GM12892 (cell line): Measurements from ENCODE around the gene LAIR1. TPM values are rescaled to one million over a fixed set of nuclear protein-coding genes. Genes with fewer than 3 reads are reported as not detected.

Experiments
- DNase-seq: peaks from one replicate; pipeline ENCODE4 v3.0.0; 2011; ENCODE audit not compliant: insufficient read length
- FAIRE-seq: peaks from 2 replicates; lab custom pipeline; 2011; peaks lifted over from hg19 to GRCh38; lab: Jason Lieb, UNC
- POLR2A ChIP-seq: IDR thresholded peaks from 2 replicates; pipeline ENCODE4 v1.6.1; 2011; ENCODE audit warnings: low read depth, low read length, control low read depth
- POLR2AphosphoS5 ChIP-seq: IDR thresholded peaks from 2 replicates; pipeline ENCODE4 v1.6.1; 2011; ENCODE audit warnings: low read depth, low read length, control low read depth
- TAF1 ChIP-seq: IDR thresholded peaks from 2 replicates; pipeline ENCODE4 v1.6.1; 2011; ENCODE audit warnings: low read depth, mild to moderate bottlenecking, control low read depth, low read length, borderline replicate concordance
- polyA plus RNA-seq: library from polyadenylated mRNA; unstranded; fragments of >200 nt; gene quantifications from one replicate; pipeline ENCODE4 v1.2.1, GENCODE V29; 2012; ENCODE audit warnings: missing spikeins, inconsistent platforms; ENCODE audit not compliant: missing spikeins

Gene LAIR1
- polyA plus RNA-seq, result 0.32 TPM

GRCh38 chr19:54364775-54365257 is at the start of gene LAIR1:
LAIR1 (minus strand) TSS chr19:54364931; CDS start chr19:54364804, 127 bp downstream.
- DNase-seq (no peak), FAIRE-seq (no peak)
- TF ChIP-seq POLR2AphosphoS5 (no peak), TAF1 (no peak), POLR2A (no peak)

GRCh38 chr19:54414156-54414555 is 49.4 kb upstream of the LAIR1 start:
- no peak for TF ChIP-seq POLR2A
- TF ChIP-seq POLR2AphosphoS5, result no peak
- TF ChIP-seq TAF1, result no peak
- DNase-seq (no peak), FAIRE-seq (no peak)

- no peak for TF ChIP-seq POLR2AphosphoS5
- no peak for TF ChIP-seq TAF1
- no peak for TF ChIP-seq POLR2A
- DNase-seq, result no peak
- no peak for FAIRE-seq
Measured at GRCh38 chr19:54412877-54413276, 48.1 kb upstream of the LAIR1 start.

DNA sequence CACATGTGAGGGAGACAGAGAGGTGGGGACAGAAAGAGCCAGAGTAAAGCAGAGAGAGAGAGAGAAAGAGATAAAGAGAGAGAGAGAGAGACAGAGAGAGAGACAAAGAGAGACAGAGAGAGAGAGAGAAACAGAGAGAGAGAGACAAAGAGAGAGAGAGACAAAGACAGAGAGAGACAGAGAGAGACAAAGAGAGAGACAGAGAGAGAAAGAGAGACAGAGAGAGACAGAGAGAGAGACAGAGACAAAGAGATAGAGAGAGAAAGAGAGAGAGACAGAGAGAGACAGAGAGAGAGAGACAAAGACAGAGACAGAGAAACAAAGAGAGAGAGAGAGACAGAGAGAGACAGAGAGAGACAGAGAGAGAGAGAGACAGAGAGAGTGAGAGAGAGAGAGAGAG is 46.3 kb upstream of the LAIR1 start:
- FAIRE-seq, result no peak
- TF ChIP-seq POLR2AphosphoS5, result no peak
- no peak for TF ChIP-seq POLR2A
- TF ChIP-seq TAF1, result no peak
- DNase-seq, result no peak

GRCh38 chr19:54408456-54409026 is 43.8 kb upstream of the LAIR1 start:
- TF ChIP-seq TAF1 (no peak), POLR2A (no peak), POLR2AphosphoS5 (no peak)
- FAIRE-seq, result no peak
- DNase-seq, result no peak

- no peak for TF ChIP-seq TAF1
- DNase-seq, result no peak
- no peak for FAIRE-seq
Measured at GRCh38 chr19:54407780-54408179, 43.0 kb upstream of the LAIR1 start.

DNA sequence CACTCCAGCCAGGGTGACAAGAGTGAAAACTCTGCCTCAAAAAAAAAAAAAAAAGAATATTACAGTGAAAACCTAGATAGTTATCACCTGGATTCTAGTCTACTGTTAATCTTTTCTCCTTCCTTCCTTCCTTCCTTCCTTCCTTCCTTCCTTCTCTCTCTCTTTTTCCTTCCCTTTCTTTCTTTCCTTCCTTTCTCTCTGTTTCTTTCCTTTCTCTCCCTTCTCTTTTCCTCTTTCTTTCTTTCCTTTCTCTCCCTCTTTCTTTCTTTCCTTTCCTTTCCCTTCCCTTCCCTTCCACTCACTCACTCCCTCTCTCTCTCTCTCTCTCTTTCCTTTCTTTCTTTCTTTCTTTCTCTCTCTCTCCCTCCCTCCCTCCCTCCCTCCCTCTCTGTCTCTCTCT is 40.9 kb upstream of the LAIR1 start:
- no peak for TF ChIP-seq POLR2AphosphoS5
- DNase-seq (no peak), FAIRE-seq (no peak)

DNA sequence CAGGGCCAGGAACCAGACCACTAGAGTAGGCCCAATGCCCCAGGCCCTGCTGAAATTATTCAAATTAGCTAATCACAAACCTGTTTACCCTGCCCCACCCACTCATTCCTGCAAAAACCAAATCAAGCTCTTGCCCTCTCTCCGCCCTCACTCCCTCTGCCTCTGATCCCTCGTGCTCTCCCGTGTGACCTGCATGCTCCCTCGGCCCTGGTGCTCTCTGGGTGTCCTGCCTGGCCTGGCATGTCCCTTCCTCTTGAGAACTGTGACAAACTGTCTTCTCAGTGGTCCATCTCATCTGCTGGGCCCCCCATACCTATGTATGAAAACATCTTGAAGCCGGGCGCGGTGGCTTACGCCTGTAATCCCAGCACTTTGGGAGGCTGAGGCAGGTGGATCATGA is 38.3 kb upstream of the LAIR1 start:
- DNase-seq (no peak), FAIRE-seq (no peak)
- no peak for TF ChIP-seq POLR2AphosphoS5
- TF ChIP-seq TAF1, result no peak
- TF ChIP-seq POLR2A, result no peak

DNA sequence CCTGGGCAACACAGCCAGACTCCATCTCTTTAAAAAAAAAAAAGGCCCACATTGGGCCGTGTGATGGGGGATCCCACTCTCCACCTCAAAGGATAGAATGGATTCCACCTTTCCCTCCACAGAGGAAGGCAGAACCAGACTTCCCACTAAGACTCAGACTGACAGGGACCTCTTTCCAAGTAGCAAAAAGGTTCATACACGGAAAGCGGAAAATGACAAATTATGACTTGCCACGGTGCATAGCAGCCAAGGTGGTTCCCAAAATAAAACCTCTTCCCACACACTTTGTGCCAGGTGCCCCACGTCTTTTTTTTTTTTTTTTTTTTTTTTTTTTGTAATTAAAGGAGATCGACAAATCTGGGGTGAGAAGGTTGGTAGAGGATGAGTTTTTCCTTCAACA is 36.2 kb upstream of the LAIR1 start:
- no peak for DNase-seq
- no peak for TF ChIP-seq TAF1
- TF ChIP-seq POLR2A, result no peak
- TF ChIP-seq POLR2AphosphoS5, result no peak
- no peak for FAIRE-seq

DNA sequence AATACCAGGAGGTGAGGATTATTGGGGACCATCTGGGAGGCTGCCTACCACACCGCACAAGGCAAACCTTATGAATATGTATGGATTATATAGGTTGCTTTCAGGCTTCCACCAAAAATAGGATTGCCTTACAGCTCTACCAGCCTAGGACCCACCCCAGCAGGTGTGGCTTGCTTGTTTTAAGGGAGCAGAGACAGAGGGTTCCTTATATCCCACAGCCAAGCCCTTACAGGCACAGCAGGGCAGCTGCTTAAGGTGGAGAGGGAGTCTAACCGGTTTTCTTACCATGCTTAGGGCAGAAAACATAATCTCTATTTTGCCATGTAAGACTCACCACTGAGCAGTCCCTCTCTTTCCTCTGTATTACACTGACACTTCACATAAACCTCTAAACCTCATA is 34.5 kb upstream of the LAIR1 start:
- no peak for FAIRE-seq

DNA sequence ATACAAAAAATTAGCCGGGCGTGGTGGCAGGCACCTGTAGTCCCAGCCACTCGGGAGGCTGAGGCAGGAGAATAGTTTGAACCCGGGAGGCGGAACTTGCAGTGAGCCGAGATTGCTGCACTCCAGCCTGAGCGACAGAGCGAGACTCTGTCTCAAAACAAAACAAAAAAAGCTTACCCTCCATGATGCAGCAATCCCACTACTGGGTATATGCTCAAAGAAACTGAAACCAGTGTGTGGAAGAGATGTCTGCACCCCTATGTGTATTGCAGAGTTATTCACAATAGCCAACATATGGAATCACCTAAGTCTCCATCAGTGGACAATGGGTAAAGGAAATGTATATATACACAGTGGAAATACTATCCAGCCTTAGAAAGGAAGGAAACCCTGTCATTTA is 31.0 kb upstream of the LAIR1 start:
- DNase-seq (no peak), FAIRE-seq (no peak)
- no peak for TF ChIP-seq TAF1
- no peak for TF ChIP-seq POLR2A
- TF ChIP-seq POLR2AphosphoS5, result no peak

More for the DNA sequence above, 34.5 kb upstream of the LAIR1 start:
- no peak for TF ChIP-seq TAF1
- TF ChIP-seq POLR2A, result no peak
- TF ChIP-seq POLR2AphosphoS5, result no peak
- no peak for DNase-seq

GRCh38 chr19:54393381-54393780 is 28.6 kb upstream of the LAIR1 start:
- no peak for FAIRE-seq
- TF ChIP-seq TAF1 (no peak), POLR2AphosphoS5 (no peak), POLR2A (no peak)
- DNase-seq, result no peak

- no peak for DNase-seq
- TF ChIP-seq POLR2AphosphoS5 (no peak), POLR2A (no peak), TAF1 (no peak)
- no peak for FAIRE-seq
Measured at GRCh38 chr19:54392105-54392504, 27.4 kb upstream of the LAIR1 start.

- DNase-seq (no peak), FAIRE-seq (no peak)
- no peak for TF ChIP-seq TAF1
- TF ChIP-seq POLR2AphosphoS5, result no peak
- TF ChIP-seq POLR2A, result no peak
Measured at GRCh38 chr19:54391589-54392061, 26.9 kb upstream of the LAIR1 start.
